Testis (tissue), 3 donors: ENCODE data around the gene DNER. TPM values are rescaled to one million over a fixed set of nuclear protein-coding genes. Genes with fewer than 3 reads are reported as not detected.

Experiments
- DNase-seq: peaks from one replicate; pipeline ENCODE4 v3.0.0-alpha.2; 2019
- H3K27ac ChIP-seq, 2 donors: fragments of 200-600 bp; sonication (generic); one replicate each; pipeline ENCODE4 v1.5.1; 2019
- H3K27me3 ChIP-seq: fragments of 200-600 bp; sonication (generic); one replicate; pipeline ENCODE4 v1.5.1; 2019
- H3K36me3 ChIP-seq: fragments of 200-600 bp; sonication (generic); one replicate; pipeline ENCODE4 v1.5.1; 2017; ENCODE audit warnings: low read depth; ENCODE audit errors: missing control alignments
- H3K4me1 ChIP-seq: fragments of 200-600 bp; sonication (generic); one replicate; pipeline ENCODE4 v1.5.1; 2019
- H3K4me3 ChIP-seq, 2 donors: fragments of 200-600 bp; sonication (generic); one replicate each; pipeline ENCODE4 v1.5.1; 2017 to 2019
- H3K9me3 ChIP-seq: fragments of 200-600 bp; sonication (generic); one replicate; pipeline ENCODE4 v1.5.1; 2017
- CTCF ChIP-seq, 3 experiments: fragments of 450-650 bp in 2 of 3; fragments of 200-600 bp in 1 of 3; sonication (generic) in 1 of 3; IDR thresholded peaks; one replicate each; pipeline ENCODE4 v1.5.1; 2016 to 2019; ENCODE audit warnings: antibody characterized with exemption in 3 of 3, mild to moderate bottlenecking in 2 of 3, moderate library complexity in 1 of 3
- POLR2A ChIP-seq: fragments of 450-650 bp; IDR thresholded peaks from one replicate; pipeline ENCODE4 v1.6.1; 2017; ENCODE audit warnings: antibody characterized with exemption, mild to moderate bottlenecking, moderate library complexity
- WGBS, 2 donors: methylation state at CpG; one replicate each; pipeline ENCODE4 v1.1.5; 2018; 5-methylcytosine and 5-hydroxymethylcytosine counted together
- intact Hi-C: fragments of 100-400 bp; cut with DNase I; formaldehyde crosslinking; loops from one replicate; pipeline ENCODE4 v1.15.1; 2023; ENCODE audit warnings: low total_unique reads
- polyA plus RNA-seq: library from polyadenylated mRNA; stranded (reverse); fragments of 350-450 nt; fragmentation: Illumina TruSeq; extraction: RNeasy Lipid Tissue Mini Kit (QIAGEN cat#74804); gene quantifications from one replicate; pipeline ENCODE4 v1.2.3, GENCODE V29; 2014; ENCODE audit warnings: low read depth, low replicate concordance; ENCODE audit not compliant: insufficient read depth
- total RNA-seq, 2 donors: library from RNA; depleted of rRNA; stranded (reverse); fragments of >200 nt; gene quantifications; one replicate each; pipeline ENCODE4 v1.2.3, GENCODE V29; 2016

The DNER gene
- total and polyA plus RNA-seq, 3 donors from 2014 or later = 2.0 to 4.8 (median 2.9) TPM

GRCh38 chr2:229467783-229468182 lies 246.6 kb downstream of the DNER start:
- TF ChIP-seq POLR2A (no peak), CTCF (IDR thresholded peaks at IDR 0.05) (no peak)
- Histone ChIP-seq H3K36me3 (no peaks in the 10 kb centered on the region), H3K4me1 (no peaks in the 10 kb centered on the region), H3K27ac (peak overlapping the region in 1 of 2 donors; percentile 29), H3K4me3 (no peak overlapping the region), H3K9me3 (no peaks in the 10 kb centered on the region), H3K27me3 (no peaks in the 10 kb centered on the region)
- intact Hi-C loops = no loop called here
- no peak for DNase-seq
- 59 to 60% methylated on average over 7 of the region's 7 CpGs for WGBS, 2 donors

GRCh38 chr2:229463841-229464346 lies 250.5 kb downstream of the DNER start:
- Histone ChIP-seq H3K36me3 (no peaks in the 10 kb centered on the region), H3K27ac (no peak overlapping the region), H3K9me3 (no peaks in the 10 kb centered on the region), H3K27me3 (no peaks in the 10 kb centered on the region), H3K4me3 (no peak overlapping the region), H3K4me1 (no peaks in the 10 kb centered on the region)
- TF ChIP-seq POLR2A (no peak), CTCF (IDR thresholded peaks at IDR 0.05) (no peak)
- 35 to 42% methylated on average over 2 of the region's 2 CpGs for WGBS, 2 donors
- no peak for DNase-seq
- intact Hi-C loops = no loop called here

- no peak for TF ChIP-seq CTCF (IDR thresholded peaks at IDR 0.05)
- TF ChIP-seq POLR2A = no peak
- Histone ChIP-seq H3K27me3 (no peaks in the 10 kb centered on the region), H3K27ac (no peak overlapping the region), H3K4me1 (no peaks in the 10 kb centered on the region), H3K36me3 (no peaks in the 10 kb centered on the region), H3K9me3 (no peaks in the 10 kb centered on the region), H3K4me3 (no peak overlapping the region)
- no peak for DNase-seq
- intact Hi-C loops = no loop called here
These were observed 252.2 kb downstream of the DNER start for GRCh38 chr2:229462112-229462511.

GRCh38 chr2:229456091-229456490 lies 258.3 kb downstream of the DNER start:
- intact Hi-C loops = no loop called here
- Histone ChIP-seq H3K4me3 (no peak overlapping the region), H3K27ac (no peak overlapping the region), H3K36me3 (no peaks in the 10 kb centered on the region), H3K4me1 (no peaks in the 10 kb centered on the region), H3K27me3 (no peaks in the 10 kb centered on the region), H3K9me3 (no peaks in the 10 kb centered on the region)
- WGBS, 2 donors = 93 to 95% methylated on average over 6 of the region's 6 CpGs
- no peak for DNase-seq
- TF ChIP-seq POLR2A (no peak), CTCF (IDR thresholded peaks at IDR 0.05) (no peak)

GRCh38 chr2:229454934-229455631 lies 259.3 kb downstream of the DNER start:
- H3K27ac ChIP-seq = no peak overlapping the region
- 76 to 77% methylated on average over 7 of the region's 7 CpGs for WGBS, 2 donors

More at GRCh38 chr2:229454934-229455631, 259.3 kb downstream of the DNER start:
- H3K27me3 ChIP-seq = no peaks in the 10 kb centered on the region
- no peaks in the 10 kb centered on the region for H3K4me1 ChIP-seq
- no peaks in the 10 kb centered on the region for H3K9me3 ChIP-seq
- intact Hi-C loops = no loop called here
- TF ChIP-seq CTCF (IDR thresholded peaks at IDR 0.05) (no peak), POLR2A (no peak)
- no peak for DNase-seq
- H3K4me3 ChIP-seq = no peak overlapping the region
- no peaks in the 10 kb centered on the region for H3K36me3 ChIP-seq
